ENCODE results near the gene SEMA4G.

- TF ChIP-seq CTCF (IDR thresholded peaks at IDR 0.05) (no peak), POLR2A (IDR thresholded peaks at IDR 0.05) (no peak)
Measured at GRCh38 chr10:101015582-101015973, 46.3 kb downstream of the SEMA4G start.

Data from lower leg skin (tissue), 3 donors.